PFSK-1 (cell line): ENCODE results near the gene MYO16.

Experiments
- POLR2AphosphoS5 ChIP-seq: IDR thresholded peaks from 2 replicates; pipeline ENCODE4 v1.6.1; 2012; ENCODE audit warnings: low read depth, mild to moderate bottlenecking, control low read depth, low read length, moderate library complexity
- SIN3A ChIP-seq: IDR thresholded peaks from 2 replicates; pipeline ENCODE4 v1.6.1; 2012; ENCODE audit warnings: mild to moderate bottlenecking, low read length, moderate library complexity, borderline replicate concordance; ENCODE audit not compliant: insufficient read depth
- TF ChIP-seq, protein P1 (sequence below), 2 experiments: IDR thresholded peaks; 2 replicates each; pipeline versions ENCODE4 v1.6.1 to v1.8.0; 2011 to 2012; ENCODE audit warnings: low read depth in 2 of 2, low read length in 2 of 2, control low read depth in 1 of 2, inconsistent platforms in 1 of 2, mild to moderate bottlenecking in 1 of 2, moderate library complexity in 1 of 2; ENCODE audit not compliant: insufficient read depth in 1 of 2

GRCh38 chr13:109231888-109232287 lies 602.5 kb downstream of the MYO16 start:
- no peak for TF ChIP-seq POLR2AphosphoS5
- TF ChIP-seq, protein P1, sequence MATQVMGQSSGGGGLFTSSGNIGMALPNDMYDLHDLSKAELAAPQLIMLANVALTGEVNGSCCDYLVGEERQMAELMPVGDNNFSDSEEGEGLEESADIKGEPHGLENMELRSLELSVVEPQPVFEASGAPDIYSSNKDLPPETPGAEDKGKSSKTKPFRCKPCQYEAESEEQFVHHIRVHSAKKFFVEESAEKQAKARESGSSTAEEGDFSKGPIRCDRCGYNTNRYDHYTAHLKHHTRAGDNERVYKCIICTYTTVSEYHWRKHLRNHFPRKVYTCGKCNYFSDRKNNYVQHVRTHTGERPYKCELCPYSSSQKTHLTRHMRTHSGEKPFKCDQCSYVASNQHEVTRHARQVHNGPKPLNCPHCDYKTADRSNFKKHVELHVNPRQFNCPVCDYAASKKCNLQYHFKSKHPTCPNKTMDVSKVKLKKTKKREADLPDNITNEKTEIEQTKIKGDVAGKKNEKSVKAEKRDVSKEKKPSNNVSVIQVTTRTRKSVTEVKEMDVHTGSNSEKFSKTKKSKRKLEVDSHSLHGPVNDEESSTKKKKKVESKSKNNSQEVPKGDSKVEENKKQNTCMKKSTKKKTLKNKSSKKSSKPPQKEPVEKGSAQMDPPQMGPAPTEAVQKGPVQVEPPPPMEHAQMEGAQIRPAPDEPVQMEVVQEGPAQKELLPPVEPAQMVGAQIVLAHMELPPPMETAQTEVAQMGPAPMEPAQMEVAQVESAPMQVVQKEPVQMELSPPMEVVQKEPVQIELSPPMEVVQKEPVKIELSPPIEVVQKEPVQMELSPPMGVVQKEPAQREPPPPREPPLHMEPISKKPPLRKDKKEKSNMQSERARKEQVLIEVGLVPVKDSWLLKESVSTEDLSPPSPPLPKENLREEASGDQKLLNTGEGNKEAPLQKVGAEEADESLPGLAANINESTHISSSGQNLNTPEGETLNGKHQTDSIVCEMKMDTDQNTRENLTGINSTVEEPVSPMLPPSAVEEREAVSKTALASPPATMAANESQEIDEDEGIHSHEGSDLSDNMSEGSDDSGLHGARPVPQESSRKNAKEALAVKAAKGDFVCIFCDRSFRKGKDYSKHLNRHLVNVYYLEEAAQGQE (IDR thresholded peaks at IDR 0.05; ENCODE audit: insufficient read depth in 1 of 2, low read depth in 2 of 2, low read length in 2 of 2), result no peak
- TF ChIP-seq SIN3A, result no peak
